G401.6 (cell line): ENCODE data around the gene BMP10.
A peak's percentile ranks its signal among the peaks of the same experiment; 100 is the strongest.
"Not testable (repeated sequence)": the region's sequence is repeated elsewhere in the genome, so short reads cannot be mapped to it uniquely, and the experiment has no call there.

Experiments used
- FAIRE-seq: peaks from 2 replicates; lab custom pipeline; 2012; peaks lifted over from hg19 to GRCh38; lab: Jason Lieb, UNC

The BMP10 gene

GRCh38 chr2:68871159-68871764 lies at the start of gene BMP10:
Gene BMP10, minus strand, starts transcription at chr2:68871397. Its CDS starts 39 bp downstream, at chr2:68871358.
- FAIRE-seq: no peak

- no peak for FAIRE-seq
Measured at GRCh38 chr2:68920481-68921170, 49.4 kb upstream of the BMP10 start.

- FAIRE-seq: no peak
Measured at GRCh38 chr2:68918497-68918896, 47.3 kb upstream of the BMP10 start.

GRCh38 chr2:68917034-68917718 lies 46.0 kb upstream of the BMP10 start:
- FAIRE-seq: no peak

GRCh38 chr2:68916226-68916625 lies 45.0 kb upstream of the BMP10 start:
- no peak for FAIRE-seq

- no peak for FAIRE-seq
Measured at GRCh38 chr2:68915393-68915792, 44.2 kb upstream of the BMP10 start.

- no peak for FAIRE-seq
Measured at GRCh38 chr2:68913359-68913758, 42.2 kb upstream of the BMP10 start.

- no peak for FAIRE-seq
Measured at GRCh38 chr2:68912732-68913131, 41.5 kb upstream of the BMP10 start.

GRCh38 chr2:68912111-68912510 lies 40.9 kb upstream of the BMP10 start:
- FAIRE-seq: no peak

- FAIRE-seq: no peak
Measured at GRCh38 chr2:68911709-68912108, 40.5 kb upstream of the BMP10 start.

- FAIRE-seq: no peak
Measured at GRCh38 chr2:68911246-68911645, 40.0 kb upstream of the BMP10 start.

GRCh38 chr2:68909793-68910674 lies 38.8 kb upstream of the BMP10 start:
- FAIRE-seq: peak; percentile 56

- FAIRE-seq: no peak
Measured at GRCh38 chr2:68908392-68908970, 37.3 kb upstream of the BMP10 start.

- no peak for FAIRE-seq
Measured at GRCh38 chr2:68907920-68908253, 36.7 kb upstream of the BMP10 start.

GRCh38 chr2:68907232-68907919 lies 36.2 kb upstream of the BMP10 start:
- FAIRE-seq: no peak

- no peak for FAIRE-seq
Measured at GRCh38 chr2:68906716-68907115, 35.5 kb upstream of the BMP10 start.

GRCh38 chr2:68905116-68905515 lies 33.9 kb upstream of the BMP10 start:
- no peak for FAIRE-seq

GRCh38 chr2:68901561-68901960 lies 30.4 kb upstream of the BMP10 start:
- no peak for FAIRE-seq

GRCh38 chr2:68901199-68901514 lies 30.0 kb upstream of the BMP10 start:
- FAIRE-seq: no peak

GRCh38 chr2:68900496-68901198 lies 29.4 kb upstream of the BMP10 start:
- FAIRE-seq: no peak

GRCh38 chr2:68895981-68896380 lies 24.8 kb upstream of the BMP10 start:
- FAIRE-seq: not testable (repeated sequence)
